Neural cell (in vitro differentiated cells): ENCODE data around the gene TMEM117. TPM values are rescaled to one million over a fixed set of nuclear protein-coding genes. Genes with fewer than 3 reads are reported as not detected.

Experiments used
- H2AFZ ChIP-seq: fragments of 200-600, 300-800 bp; sonication (generic), shearing (Covaris generic); 2 replicates; pipeline ENCODE4 v1.6.0; 2014; ENCODE audit warnings: low read depth, mild to moderate bottlenecking, antibody characterized with exemption, low read length, moderate library complexity
- H3F3A ChIP-seq: fragments of 200-600 bp; shearing (Covaris generic); 2 replicates; pipeline ENCODE4 v1.6.1; 2016; ENCODE audit warnings: mild to moderate bottlenecking, moderate library complexity, mixed read lengths, antibody characterized with exemption, low read length; ENCODE audit not compliant: insufficient read depth, poor library complexity, severe bottlenecking
- H3K27ac ChIP-seq: fragments of 200-600, 300-800 bp; sonication (generic), shearing (Covaris generic); 2 replicates; pipeline ENCODE4 v1.5.1; 2014; ENCODE audit warnings: mild to moderate bottlenecking, low read length, moderate library complexity
- H3K27me3 ChIP-seq: fragments of 300-800, 200-600 bp; sonication (generic), shearing (Covaris generic); 2 replicates; pipeline ENCODE4 v1.6.0; 2014; ENCODE audit warnings: mild to moderate bottlenecking, low read depth, low read length, moderate library complexity; ENCODE audit not compliant: insufficient read depth
- H3K36me3 ChIP-seq: fragments of 300-800, 200-600 bp; sonication (generic), shearing (Covaris generic); 2 replicates; pipeline ENCODE4 v1.5.1; 2014; ENCODE audit warnings: mild to moderate bottlenecking, antibody characterized with exemption, low read length, moderate library complexity; ENCODE audit not compliant: insufficient read depth
- H3K4me2 ChIP-seq: fragments of 300-800, 200-600 bp; sonication (generic), shearing (Covaris generic); 2 replicates; pipeline ENCODE4 v1.6.0; 2014; ENCODE audit warnings: mild to moderate bottlenecking, low read length
- H3K4me3 ChIP-seq: fragments of 300-800, 200-600 bp; sonication (generic), shearing (Covaris generic); 2 replicates; pipeline ENCODE4 v1.5.1; 2014; ENCODE audit warnings: mild to moderate bottlenecking, low read length, moderate library complexity
- H3K79me2 ChIP-seq: fragments of 200-600 bp; shearing (Covaris generic); replicated peaks from 2 replicates; pipeline ENCODE4 v1.6.0; 2014; ENCODE audit warnings: mild to moderate bottlenecking, low read length, moderate library complexity; ENCODE audit not compliant: insufficient read depth
- H3K9ac ChIP-seq: fragments of 300-800, 200-600 bp; sonication (generic), shearing (Covaris generic); 2 replicates; pipeline ENCODE4 v1.6.1; 2016; ENCODE audit warnings: mild to moderate bottlenecking, low read length, mixed read lengths
- H3K9me2 ChIP-seq: fragments of 200-600 bp; shearing (Covaris generic); 2 replicates; pipeline ENCODE4 v1.6.1; 2016; ENCODE audit warnings: mild to moderate bottlenecking, low read length, mixed read lengths; ENCODE audit not compliant: insufficient read depth
- H3K9me3 ChIP-seq: fragments of 200-600, 300-800 bp; sonication (generic), shearing (Covaris generic); 2 replicates; pipeline ENCODE4 v1.6.1; 2016; ENCODE audit warnings: mild to moderate bottlenecking, mixed run types, low read length, moderate library complexity, mixed read lengths
- H4K20me1 ChIP-seq: fragments of 200-600 bp; shearing (Covaris generic); 2 replicates; pipeline ENCODE4 v1.6.1; 2016; ENCODE audit warnings: mild to moderate bottlenecking, mixed run types; ENCODE audit not compliant: insufficient read depth
- CTCF ChIP-seq: fragments of 450-650 bp; IDR thresholded peaks from 2 replicates; pipeline ENCODE4 v1.5.1; 2014; ENCODE audit warnings: antibody characterized with exemption, mild to moderate bottlenecking, moderate library complexity; ENCODE audit not compliant: poor library complexity, severe bottlenecking
- EP300 ChIP-seq: fragments of 450-650 bp; conservative IDR thresholded peaks from 2 replicates; pipeline ENCODE4 v1.6.1; 2014; ENCODE audit warnings: antibody characterized with exemption, mild to moderate bottlenecking, moderate library complexity; ENCODE audit not compliant: poor library complexity, severe bottlenecking
- EZH2 ChIP-seq: fragments of 200-600, 300-800 bp; shearing (Covaris generic), sonication (generic); IDR thresholded peaks from 2 replicates; pipeline ENCODE4 v1.6.1; 2014; ENCODE audit warnings: antibody characterized with exemption, low read length, borderline replicate concordance, mild to moderate bottlenecking; ENCODE audit not compliant: insufficient read depth, poor library complexity, severe bottlenecking
- MXI1 ChIP-seq: fragments of 450-650 bp; conservative IDR thresholded peaks from 2 replicates; pipeline ENCODE4 v1.6.1; 2014; ENCODE audit warnings: antibody characterized with exemption, mild to moderate bottlenecking; ENCODE audit not compliant: poor library complexity, severe bottlenecking
- POLR2AphosphoS5 ChIP-seq: IDR thresholded peaks from 2 replicates; pipeline ENCODE4 v1.6.1; 2012
- RAD21 ChIP-seq: fragments of 450-650 bp; conservative IDR thresholded peaks from 2 replicates; pipeline ENCODE4 v1.6.1; 2014; ENCODE audit warnings: antibody characterized with exemption, mild to moderate bottlenecking, moderate library complexity
- REST ChIP-seq: IDR thresholded peaks from 2 replicates; pipeline ENCODE4 v1.6.1; 2012; ENCODE audit warnings: borderline replicate concordance
- SMC3 ChIP-seq: fragments of 450-650 bp; conservative IDR thresholded peaks from 2 replicates; pipeline ENCODE4 v1.6.1; 2014; ENCODE audit warnings: antibody characterized with exemption, mild to moderate bottlenecking, moderate library complexity; ENCODE audit not compliant: poor library complexity
- TAF1 ChIP-seq: IDR thresholded peaks from 2 replicates; pipeline ENCODE4 v1.6.1; 2012; ENCODE audit warnings: low read depth
- polyA plus RNA-seq: library from polyadenylated mRNA; depleted of rRNA; stranded (reverse); fragments of >200 nt; gene quantifications from 2 replicates; pipeline ENCODE4 v1.2.3, GENCODE V29; 2014

TMEM117 gene
- polyA plus RNA-seq, 1 donor from 2014 or later = 5.3 TPM

GRCh38 chr12:43895580-43896206 lies 59.8 kb downstream of the TMEM117 start:
- H3K9me3 ChIP-seq = no peaks in the 10 kb centered on the region
- H3F3A ChIP-seq = no peaks in the 10 kb centered on the region
- TF ChIP-seq EP300 (no peak), SMC3 (no peak), EZH2 (no peak), POLR2AphosphoS5 (no peak), CTCF (no peak), REST (no peak), RAD21 (no peak), TAF1 (no peak), MXI1 (no peak)
- no peak overlapping the region for H3K9ac ChIP-seq
- no peak overlapping the region for H3K4me3 ChIP-seq
- no peaks in the 10 kb centered on the region for H3K27me3 ChIP-seq
- no peaks in the 10 kb centered on the region for H3K9me2 ChIP-seq
- H3K79me2 ChIP-seq = no peaks in the 10 kb centered on the region
- H3K27ac ChIP-seq = no peak overlapping the region
- no peak overlapping the region for H2AFZ ChIP-seq
- H3K4me2 ChIP-seq = no peak overlapping the region
- H3K36me3 ChIP-seq = no peaks in the 10 kb centered on the region
- H4K20me1 ChIP-seq = no peaks in the 10 kb centered on the region

GRCh38 chr12:43896496-43896895 lies 60.6 kb downstream of the TMEM117 start:
- no peaks in the 10 kb centered on the region for H3K27me3 ChIP-seq
- H4K20me1 ChIP-seq = no peaks in the 10 kb centered on the region
- no peaks in the 10 kb centered on the region for H3K79me2 ChIP-seq
- no peak overlapping the region for H3K27ac ChIP-seq
- no peaks in the 10 kb centered on the region for H3K9me2 ChIP-seq
- no peak overlapping the region for H2AFZ ChIP-seq
- no peaks in the 10 kb centered on the region for H3K9me3 ChIP-seq
- TF ChIP-seq CTCF = no peak
- TF ChIP-seq TAF1 = no peak
- TF ChIP-seq EZH2 = no peak
- TF ChIP-seq EP300 = no peak
- TF ChIP-seq REST = no peak
- TF ChIP-seq POLR2AphosphoS5 = no peak
- no peak for TF ChIP-seq SMC3
- TF ChIP-seq MXI1 = no peak
- TF ChIP-seq RAD21 = no peak
- no peaks in the 10 kb centered on the region for H3K36me3 ChIP-seq
- no peaks in the 10 kb centered on the region for H3F3A ChIP-seq
- no peak overlapping the region for H3K4me2 ChIP-seq
- no peak overlapping the region for H3K4me3 ChIP-seq
- H3K9ac ChIP-seq = no peak overlapping the region
